ENCODE measurements around the gene TBC1D1. TPM values are rescaled to one million over a fixed set of nuclear protein-coding genes. Genes with fewer than 3 reads are reported as not detected.
"Not testable (repeated sequence)": the region's sequence is repeated elsewhere in the genome, so short reads cannot be mapped to it uniquely, and the experiment has no call there.

TBC1D1 gene
- polyA plus RNA-seq, 1 donor from 2014 or later: 40.9 TPM

DNA sequence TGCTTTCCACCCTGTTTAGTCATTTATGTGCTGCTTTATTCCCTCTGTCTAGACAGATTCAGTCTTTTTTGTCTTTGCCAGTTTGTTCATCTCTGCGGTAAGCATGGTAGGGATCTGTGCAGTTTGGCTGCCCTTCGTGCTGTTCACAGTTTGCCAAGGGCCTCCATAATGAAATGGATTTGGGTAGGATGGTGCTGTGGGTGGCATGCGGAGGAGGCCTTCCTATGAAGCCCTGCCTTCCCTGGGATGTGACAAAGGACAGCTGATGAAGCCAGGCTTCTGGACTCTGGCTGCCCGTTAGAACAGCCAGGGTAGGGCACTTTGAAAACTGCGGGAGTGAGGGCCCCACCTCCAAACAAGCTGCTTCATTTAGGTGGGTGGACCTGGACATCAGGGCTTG is 116.8 kb downstream of the TBC1D1 start:
- Mint-ChIP-seq H3K27ac (peak overlapping the region in 1 of 3 donors; percentile 17), H3K4me3 (peak overlapping the region in 1 of 4 donors; percentile 30)

DNA sequence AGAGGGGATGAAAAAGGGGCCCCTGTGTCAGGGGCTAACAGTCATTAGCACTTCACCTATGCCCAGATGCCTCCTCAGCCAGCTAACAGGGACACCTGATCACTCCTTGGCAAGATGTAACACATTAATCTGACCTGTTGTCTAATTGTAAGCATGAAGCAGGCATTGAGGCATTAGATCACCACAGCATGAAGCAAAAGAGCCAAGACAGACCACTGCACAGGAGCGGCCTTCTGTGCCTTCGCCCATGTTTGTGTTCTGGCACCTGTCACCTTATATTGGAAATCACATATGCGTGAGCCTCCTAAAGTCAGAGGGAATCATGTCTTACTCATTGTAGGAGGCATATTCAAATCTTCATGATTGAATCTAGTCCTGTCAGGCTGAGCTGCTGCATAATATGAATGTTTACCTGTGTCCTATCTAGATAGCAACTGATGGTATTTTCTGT is 117.7 kb downstream of the TBC1D1 start:
- Mint-ChIP-seq H3K9me3 (no peaks in the 10 kb centered on the region), H3K27me3 (no peaks in the 10 kb centered on the region), H3K4me1 (peaks cover 9 to 18% (median 14%) of the 10 kb centered on the region in 3 donors), H3K36me3 (no peaks in the 10 kb centered on the region), H3K27ac (peak overlapping the region in 1 of 3 donors; percentile 35), H3K4me3 (no peak overlapping the region)

More for the DNA sequence above, 116.8 kb downstream of the TBC1D1 start:
- peaks cover 4% of the 10 kb centered on the region for H3K36me3 Mint-ChIP-seq
- peaks cover 9 to 22% (median 19%) of the 10 kb centered on the region in 3 donors for H3K4me1 Mint-ChIP-seq
- H3K27me3 Mint-ChIP-seq: no peaks in the 10 kb centered on the region
- peaks cover 0 to 2% (median 0%) of the 10 kb centered on the region in 3 donors for H3K9me3 Mint-ChIP-seq

DNA sequence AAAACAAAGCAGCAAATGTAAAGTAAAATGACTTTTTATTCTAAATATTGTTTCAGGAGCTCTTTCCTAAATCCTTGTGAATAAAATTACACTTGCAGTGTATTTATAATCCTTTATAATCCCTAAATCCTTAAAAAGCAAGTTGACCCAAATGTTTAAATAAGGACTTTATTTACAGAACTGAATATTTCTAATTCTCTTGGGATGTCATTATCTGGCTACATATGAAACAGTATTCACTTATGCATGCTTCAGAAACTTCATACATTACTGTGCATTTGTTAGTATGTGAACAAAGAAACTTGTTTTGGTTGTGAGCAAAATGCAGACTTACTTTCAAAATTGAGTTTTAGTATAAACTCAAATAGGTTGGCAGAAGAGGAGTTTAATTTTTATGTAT is 118.5 kb downstream of the TBC1D1 start:
- Mint-ChIP-seq H3K4me1 (peaks cover 8 to 18% (median 10%) of the 10 kb centered on the region in 3 donors), H3K27ac (no peak overlapping the region), H3K4me3 (no peak overlapping the region), H3K27me3 (no peaks in the 10 kb centered on the region), H3K36me3 (no peaks in the 10 kb centered on the region), H3K9me3 (no peaks in the 10 kb centered on the region)

DNA sequence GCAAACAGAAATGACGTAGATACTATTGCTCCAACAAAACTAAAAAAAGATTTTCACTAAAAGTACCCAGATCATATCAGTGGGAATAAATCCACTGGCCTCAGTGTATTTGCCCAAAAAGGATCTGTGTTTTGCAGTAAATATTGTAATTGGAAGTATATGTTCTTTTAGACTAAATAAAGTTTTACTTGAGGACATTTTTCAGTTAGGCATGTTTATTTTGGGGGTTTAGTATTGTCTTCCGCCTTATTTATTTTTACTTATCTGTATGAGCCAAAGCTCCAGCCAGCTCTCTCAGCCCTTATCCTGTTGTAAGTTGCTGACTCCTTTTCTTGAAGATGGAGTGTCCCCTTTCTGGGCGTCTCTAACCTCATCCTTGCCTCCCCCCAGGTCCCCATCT is 119.1 kb downstream of the TBC1D1 start:
- Mint-ChIP-seq H3K9me3 (no peaks in the 10 kb centered on the region), H3K4me1 (peaks cover 6 to 18% (median 9%) of the 10 kb centered on the region in 3 donors), H3K27me3 (no peaks in the 10 kb centered on the region), H3K4me3 (no peak overlapping the region), H3K36me3 (no peaks in the 10 kb centered on the region), H3K27ac (peak overlapping the region in 1 of 3 donors; percentile 40)

DNA sequence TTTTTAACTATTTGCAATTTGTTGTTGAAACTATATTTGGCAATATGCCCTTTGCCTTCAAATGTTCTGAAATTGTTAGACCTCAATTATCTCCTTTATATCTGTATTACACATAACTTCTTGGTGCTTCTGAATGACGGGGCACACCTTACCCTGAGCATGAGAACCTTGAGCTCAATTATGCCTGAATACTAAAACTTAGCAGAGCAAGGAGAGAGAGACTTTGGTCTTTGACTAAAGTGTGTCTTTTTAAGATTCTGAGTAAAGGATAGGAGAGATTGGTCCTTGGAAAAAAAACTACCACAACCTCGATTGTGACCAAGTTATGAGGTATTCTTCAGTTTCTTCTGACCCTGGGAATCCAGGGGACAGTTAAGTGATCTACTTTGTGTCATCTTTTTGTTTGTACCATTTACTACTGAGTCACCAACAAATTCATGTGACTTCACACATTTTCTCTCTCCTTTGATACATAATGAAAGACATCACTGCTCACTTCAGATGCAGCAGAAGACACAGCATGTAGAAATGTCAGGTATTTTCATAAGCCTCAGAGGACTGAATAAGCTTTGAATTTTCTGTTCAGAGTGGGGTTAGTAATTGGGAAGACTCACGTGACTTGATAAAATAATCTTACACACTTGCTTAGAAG is 120.8 kb downstream of the TBC1D1 start:
- peaks cover 2% of the 10 kb centered on the region for H3K36me3 Mint-ChIP-seq
- H3K4me3 Mint-ChIP-seq: no peak overlapping the region
- no peaks in the 10 kb centered on the region for H3K9me3 Mint-ChIP-seq

DNA sequence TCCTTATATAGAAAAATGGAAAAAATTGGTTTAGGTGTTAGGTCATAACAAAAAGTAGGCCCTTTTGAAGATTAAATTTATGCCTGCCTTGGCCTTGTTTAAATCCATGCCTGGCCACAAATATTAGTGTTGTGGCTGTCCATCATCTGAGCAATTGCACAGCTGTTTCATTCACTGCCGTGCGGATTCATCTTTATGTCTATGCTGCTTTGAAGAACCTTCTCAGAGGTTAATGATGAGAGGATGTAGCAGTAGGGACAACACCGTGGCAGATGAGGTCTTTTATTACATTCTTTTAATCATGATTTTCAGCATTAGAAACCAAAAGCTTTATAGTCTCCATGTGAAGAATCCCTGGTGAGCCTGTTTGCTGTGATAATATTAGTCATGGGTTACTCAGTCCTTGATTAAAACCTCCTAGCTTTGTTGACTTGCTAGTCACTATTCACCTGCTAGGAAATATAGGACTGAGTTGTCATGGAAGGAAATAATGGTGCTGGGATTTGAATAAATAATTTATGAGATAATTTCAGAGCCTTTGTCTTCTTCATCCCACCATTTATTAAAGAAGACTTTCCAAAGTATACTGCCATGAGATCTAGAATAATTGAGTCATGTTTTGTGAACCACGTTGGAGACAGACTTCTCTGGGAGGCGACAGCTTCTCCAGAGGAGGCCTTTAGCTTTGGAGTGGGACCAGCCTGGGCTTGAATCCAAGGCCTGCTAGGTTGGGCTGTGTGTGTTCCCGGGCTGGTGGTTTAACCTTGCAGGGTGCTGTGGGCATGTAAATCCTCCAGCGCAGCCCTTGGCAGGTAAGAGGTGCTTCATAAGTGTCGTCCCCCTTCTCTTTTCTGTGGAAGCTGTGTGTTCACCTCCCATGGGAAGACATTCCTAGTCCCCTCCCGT is 122.8 kb downstream of the TBC1D1 start:
- Mint-ChIP-seq H3K27me3 (no peaks in the 10 kb centered on the region), H3K9me3 (no peaks in the 10 kb centered on the region), H3K27ac (peak overlapping the region in 2 of 3 donors; percentile 16 to 48), H3K36me3 (peaks cover 3% of the 10 kb centered on the region), H3K4me1 (peaks cover 3 to 9% (median 6%) of the 10 kb centered on the region in 3 donors), H3K4me3 (no peak overlapping the region)

More for the DNA sequence above, 120.8 kb downstream of the TBC1D1 start:
- peaks cover 6 to 16% (median 9%) of the 10 kb centered on the region in 3 donors for H3K4me1 Mint-ChIP-seq
- H3K27ac Mint-ChIP-seq: no peak overlapping the region
- H3K27me3 Mint-ChIP-seq: no peaks in the 10 kb centered on the region

DNA sequence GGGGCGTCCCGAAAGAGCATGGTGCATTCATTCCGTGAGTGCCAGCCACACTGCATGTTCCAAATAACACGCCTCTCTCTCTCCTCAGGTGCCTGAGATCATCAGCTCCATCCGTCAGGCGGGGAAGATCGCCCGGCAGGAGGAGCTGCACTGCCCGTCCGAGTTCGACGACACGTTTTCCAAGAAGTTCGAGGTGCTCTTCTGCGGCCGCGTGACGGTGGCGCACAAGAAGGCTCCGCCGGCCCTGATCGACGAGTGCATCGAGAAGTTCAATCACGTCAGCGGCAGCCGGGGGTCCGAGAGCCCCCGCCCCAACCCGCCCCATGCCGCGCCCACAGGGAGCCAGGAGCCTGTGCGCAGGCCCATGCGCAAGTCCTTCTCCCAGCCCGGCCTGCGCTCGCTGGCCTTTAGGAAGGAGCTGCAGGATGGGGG is 123.6 kb downstream of the TBC1D1 start:
- no peak overlapping the region for H3K4me3 Mint-ChIP-seq
- H3K36me3 Mint-ChIP-seq: peaks cover 3% of the 10 kb centered on the region
- H3K9me3 Mint-ChIP-seq: no peaks in the 10 kb centered on the region
- H3K4me1 Mint-ChIP-seq: peaks cover 3 to 4% (median 3%) of the 10 kb centered on the region in 3 donors
- peak overlapping the region in 1 of 3 donors; percentile 48 for H3K27ac Mint-ChIP-seq
- H3K27me3 Mint-ChIP-seq: no peaks in the 10 kb centered on the region

DNA sequence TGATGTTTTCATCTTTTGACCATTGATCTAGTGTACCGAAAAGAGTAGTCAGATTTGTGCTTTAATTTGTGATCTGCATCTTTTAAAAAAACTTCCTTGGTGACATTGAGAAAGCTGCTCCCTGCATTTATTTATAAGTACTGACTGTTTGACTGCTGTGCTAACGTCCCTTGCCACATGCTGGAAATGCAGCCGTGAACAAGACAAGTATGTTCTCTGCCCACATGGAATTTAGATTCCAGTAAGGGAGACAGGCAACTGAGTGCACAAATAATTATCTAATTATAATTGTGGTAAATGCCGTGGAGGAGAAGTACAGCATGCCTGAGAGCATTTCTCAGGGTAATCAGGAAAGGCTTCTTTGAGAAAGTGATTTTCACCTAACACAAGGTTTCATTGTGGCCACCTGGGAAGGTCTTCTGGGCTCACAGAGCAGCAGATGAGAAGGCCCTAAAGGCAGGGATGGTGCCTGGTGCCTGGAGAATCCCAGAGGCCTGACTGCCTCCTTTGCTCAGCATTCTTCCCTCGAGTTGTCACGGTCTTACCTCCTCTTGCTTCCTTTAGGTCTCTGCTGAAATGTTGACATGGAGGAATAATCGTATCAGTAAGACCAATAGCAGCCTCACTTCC is 125.1 kb downstream of the TBC1D1 start:
- Mint-ChIP-seq H3K4me3 (no peak overlapping the region), H3K27ac (no peak overlapping the region), H3K9me3 (no peaks in the 10 kb centered on the region), H3K4me1 (peaks cover 0 to 3% (median 0%) of the 10 kb centered on the region in 3 donors), H3K27me3 (no peaks in the 10 kb centered on the region), H3K36me3 (peaks cover 8% of the 10 kb centered on the region)

DNA sequence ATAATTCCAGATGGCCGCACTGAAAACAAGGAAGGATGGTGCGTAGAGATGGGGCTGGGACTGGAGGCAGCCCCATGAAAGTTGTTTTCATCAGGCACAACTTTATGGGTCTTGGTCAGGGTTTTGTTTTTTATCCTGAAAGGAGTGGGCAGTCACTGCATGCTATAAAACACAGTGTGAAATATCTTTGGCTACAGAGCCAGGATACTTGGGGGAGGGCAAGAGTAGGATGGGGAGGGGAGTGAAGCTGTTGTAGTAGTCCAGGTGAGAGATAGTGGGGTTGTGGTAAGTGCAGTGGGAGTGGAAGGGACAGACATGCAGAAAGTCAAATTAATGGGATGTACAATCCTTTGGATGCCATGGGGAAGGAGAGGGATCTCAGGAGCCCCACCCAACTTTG is 125.8 kb downstream of the TBC1D1 start:
- Mint-ChIP-seq H3K9me3 (no peaks in the 10 kb centered on the region), H3K27me3 (no peaks in the 10 kb centered on the region), H3K4me1 (no peaks in the 10 kb centered on the region), H3K27ac (peak overlapping the region in 2 of 3 donors; percentile 11 to 68), H3K36me3 (peaks cover 11% of the 10 kb centered on the region), H3K4me3 (no peak overlapping the region)

DNA sequence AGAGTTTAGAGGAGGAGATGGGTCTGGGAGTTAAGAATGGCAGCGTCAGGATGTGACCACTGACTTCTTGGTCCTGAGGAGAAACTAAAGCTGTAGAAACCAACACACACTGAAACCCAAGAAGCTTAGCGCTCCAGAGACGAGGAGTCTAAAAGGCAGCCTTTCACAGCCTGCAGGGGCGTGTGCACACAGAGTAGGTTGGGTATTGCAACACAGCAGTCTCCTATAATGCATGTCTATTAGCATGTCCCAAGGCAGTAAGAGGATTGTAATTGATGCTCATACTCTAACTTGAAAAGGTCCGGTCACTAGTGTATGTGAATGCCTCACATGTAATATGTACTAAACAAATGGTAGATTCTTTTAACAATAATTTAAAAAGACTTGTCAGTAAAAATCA is 126.7 kb downstream of the TBC1D1 start:
- Mint-ChIP-seq H3K27me3 (no peaks in the 10 kb centered on the region), H3K27ac (peak overlapping the region in 1 of 3 donors; percentile 59), H3K4me1 (peaks cover 2 to 8% (median 3%) of the 10 kb centered on the region in 3 donors), H3K9me3 (no peaks in the 10 kb centered on the region), H3K36me3 (peaks cover 14% of the 10 kb centered on the region), H3K4me3 (peak overlapping the region in 1 of 4 donors; percentile 21)

DNA sequence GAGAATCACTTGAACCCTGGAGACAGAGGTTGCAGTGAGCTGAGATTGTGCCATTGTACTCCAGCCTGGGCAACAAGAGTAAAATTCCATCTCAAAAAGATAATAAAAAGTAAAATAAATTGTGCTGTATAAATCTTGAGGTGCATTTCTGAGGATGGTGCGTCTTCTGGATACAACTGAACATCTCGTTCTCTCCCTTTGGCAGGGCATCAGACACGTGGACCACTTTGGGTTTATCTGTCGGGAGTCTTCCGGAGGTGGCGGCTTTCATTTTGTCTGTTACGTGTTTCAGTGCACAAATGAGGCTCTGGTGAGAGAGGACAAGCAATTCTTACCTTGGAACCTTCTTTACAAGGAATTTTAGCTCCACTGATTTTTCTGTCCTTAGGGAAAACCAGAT is 129.5 kb downstream of the TBC1D1 start:
- no peak overlapping the region for H3K4me3 Mint-ChIP-seq
- peaks cover 3 to 8% (median 4%) of the 10 kb centered on the region in 3 donors for H3K4me1 Mint-ChIP-seq
- peaks cover 15% of the 10 kb centered on the region for H3K36me3 Mint-ChIP-seq
- no peak overlapping the region for H3K27ac Mint-ChIP-seq
- H3K9me3 Mint-ChIP-seq: no peaks in the 10 kb centered on the region
- H3K27me3 Mint-ChIP-seq: no peaks in the 10 kb centered on the region

DNA sequence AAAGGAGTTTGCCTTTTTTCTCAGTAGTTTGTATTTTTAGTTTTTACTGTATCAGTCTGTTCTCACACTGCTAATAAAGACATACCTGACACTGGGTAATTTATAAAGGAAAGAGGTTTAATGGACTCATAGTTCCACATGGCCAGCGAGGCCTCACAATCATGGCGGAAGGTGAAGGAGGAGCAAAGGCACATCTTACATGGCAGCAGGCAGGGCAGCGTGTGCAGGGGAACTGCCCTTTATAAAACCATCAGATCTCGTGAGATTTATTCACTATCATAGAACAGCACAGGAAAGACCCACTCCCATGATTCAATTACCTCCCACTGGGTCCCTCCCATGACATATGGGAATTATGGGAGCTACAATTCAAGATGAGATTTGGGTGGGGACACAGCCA is 130.1 kb downstream of the TBC1D1 start:
- not testable (repeated sequence) for H3K4me3 Mint-ChIP-seq, H3K27me3 Mint-ChIP-seq, H3K9me3 Mint-ChIP-seq, H3K4me1 Mint-ChIP-seq, H3K27ac Mint-ChIP-seq
- peaks cover 15% of the 10 kb centered on the region for H3K36me3 Mint-ChIP-seq

DNA sequence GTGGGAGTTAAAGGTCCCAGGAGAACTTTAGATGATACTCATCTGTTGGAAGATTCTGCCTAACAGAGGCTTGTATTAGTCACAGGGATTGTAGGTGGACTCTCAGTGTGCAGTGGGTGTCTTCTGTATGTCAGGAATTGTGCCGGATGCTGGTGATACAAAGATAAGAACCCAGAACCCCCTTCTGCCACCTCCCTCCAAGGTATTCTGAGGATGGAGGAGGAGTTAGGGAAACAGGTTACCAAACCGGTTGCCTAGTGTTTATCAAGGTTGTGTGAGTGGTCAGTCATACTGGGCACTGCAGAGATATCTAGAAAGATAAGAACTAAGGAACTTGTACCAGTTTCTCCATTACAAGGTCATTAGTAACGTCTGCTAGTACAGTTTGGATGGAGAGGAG is 130.9 kb downstream of the TBC1D1 start:
- Mint-ChIP-seq H3K4me1 (peaks cover 3 to 8% (median 4%) of the 10 kb centered on the region in 3 donors), H3K4me3 (no peak overlapping the region), H3K27me3 (no peaks in the 10 kb centered on the region), H3K9me3 (no peaks in the 10 kb centered on the region), H3K27ac (no peak overlapping the region), H3K36me3 (peaks cover 12% of the 10 kb centered on the region)

DNA sequence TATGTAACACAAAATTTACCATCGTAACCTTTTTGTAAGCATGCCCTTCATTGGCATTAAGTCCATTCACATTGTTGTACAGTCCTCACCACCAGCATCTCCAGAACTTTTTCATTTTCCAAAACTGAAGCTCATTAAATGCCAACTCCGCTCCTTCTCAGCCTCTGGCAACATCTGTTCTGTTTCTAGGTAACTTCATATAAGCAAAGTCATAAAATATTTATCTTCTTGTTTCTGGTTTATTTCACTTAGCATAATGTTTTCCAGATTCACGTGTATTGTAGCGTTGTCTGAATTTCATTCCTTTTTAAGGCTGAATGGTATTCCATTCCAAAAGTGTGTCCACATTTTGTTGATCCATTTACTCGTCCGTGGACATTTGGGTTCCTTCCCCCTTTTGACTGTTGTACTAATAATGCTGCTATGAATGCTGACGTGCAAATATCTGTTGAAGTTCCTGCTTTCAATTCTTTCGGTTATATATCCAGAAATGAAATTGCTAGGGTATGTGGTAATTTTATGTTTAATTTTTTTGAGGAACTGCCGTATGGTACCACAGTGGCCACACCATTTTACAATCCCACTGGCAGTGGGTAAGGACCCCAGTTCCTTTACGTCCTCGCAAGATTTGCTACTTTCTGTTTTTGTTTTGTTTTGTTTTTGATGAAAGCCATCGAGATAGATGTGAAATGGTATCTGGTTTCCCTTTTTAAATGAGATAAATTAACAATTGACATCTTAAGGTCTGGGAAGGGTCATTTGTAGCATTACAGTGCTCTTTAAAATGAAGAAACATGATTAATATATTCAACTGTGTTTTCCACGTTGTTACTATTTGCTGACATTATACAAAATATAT is 132.7 kb downstream of the TBC1D1 start:
- H3K4me1 Mint-ChIP-seq: peaks cover 3 to 8% (median 4%) of the 10 kb centered on the region in 3 donors
- H3K9me3 Mint-ChIP-seq: no peaks in the 10 kb centered on the region
- H3K27ac Mint-ChIP-seq: peak overlapping the region in 1 of 3 donors; percentile 74
- peaks cover 12% of the 10 kb centered on the region for H3K36me3 Mint-ChIP-seq
- H3K4me3 Mint-ChIP-seq: no peak overlapping the region
- no peaks in the 10 kb centered on the region for H3K27me3 Mint-ChIP-seq

All from IgD-negative memory B cell (primary cell).